ENCODE results near the gene MAU2.
A peak's percentile ranks its signal among the peaks of the same experiment; 100 is the strongest.

MAU2 gene

GRCh38 chr19:19305696-19306095 is 14.9 kb upstream of the MAU2 start:
- H3K4me3 ChIP-seq (replicated peaks; ENCODE audit: low read depth, low read length), result no peak overlapping the region
- TF ChIP-seq CTCF (IDR thresholded peaks at IDR 0.05; ENCODE audit: low read depth, low read length, missing control alignments), result no peak
- DNase-seq (ENCODE audit: extremely low read depth, low read depth), result no peak

- H3K4me3 ChIP-seq (replicated peaks; ENCODE audit: low read depth, low read length), result no peak overlapping the region
- TF ChIP-seq CTCF (IDR thresholded peaks at IDR 0.05; ENCODE audit: low read depth, low read length, missing control alignments), result no peak
Measured at GRCh38 chr19:19306191-19306590, 14.4 kb upstream of the MAU2 start.

GRCh38 chr19:19308373-19308772 is 12.3 kb upstream of the MAU2 start:
- no peak for TF ChIP-seq CTCF (IDR thresholded peaks at IDR 0.05; ENCODE audit: low read depth, low read length, missing control alignments)
- no peak for DNase-seq (ENCODE audit: extremely low read depth, low read depth)
- H3K4me3 ChIP-seq (replicated peaks; ENCODE audit: low read depth, low read length), result no peak overlapping the region

More at GRCh38 chr19:19306191-19306590, 14.4 kb upstream of the MAU2 start:
- no peak for DNase-seq (ENCODE audit: extremely low read depth, low read depth)

DNA sequence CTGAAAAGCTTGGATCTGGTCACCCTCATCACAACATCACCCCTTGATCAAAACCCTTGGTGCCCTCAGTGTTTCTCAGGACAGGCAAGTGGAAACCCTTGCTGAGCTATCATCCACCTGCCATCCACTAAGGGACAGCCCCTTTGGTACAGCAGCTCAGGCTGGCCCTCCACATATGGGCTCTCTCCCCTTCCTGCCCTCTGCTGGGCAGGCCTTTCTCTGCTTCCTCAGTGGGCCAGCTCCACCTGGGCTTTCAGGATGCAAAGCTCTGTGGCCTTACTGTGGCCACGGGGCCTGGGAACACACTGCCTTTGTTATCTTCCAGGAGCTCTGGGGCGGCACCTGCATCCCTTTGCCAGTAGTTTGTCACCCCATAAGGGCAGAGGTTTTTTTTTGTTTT is 5.2 kb upstream of the MAU2 start:
- DNase-seq (ENCODE audit: extremely low read depth, low read depth), result no peak
- peak; percentile 11 for TF ChIP-seq CTCF (IDR thresholded peaks at IDR 0.05; ENCODE audit: low read depth, low read length, missing control alignments)
- no peak overlapping the region for H3K4me3 ChIP-seq (replicated peaks; ENCODE audit: low read depth, low read length)

DNA sequence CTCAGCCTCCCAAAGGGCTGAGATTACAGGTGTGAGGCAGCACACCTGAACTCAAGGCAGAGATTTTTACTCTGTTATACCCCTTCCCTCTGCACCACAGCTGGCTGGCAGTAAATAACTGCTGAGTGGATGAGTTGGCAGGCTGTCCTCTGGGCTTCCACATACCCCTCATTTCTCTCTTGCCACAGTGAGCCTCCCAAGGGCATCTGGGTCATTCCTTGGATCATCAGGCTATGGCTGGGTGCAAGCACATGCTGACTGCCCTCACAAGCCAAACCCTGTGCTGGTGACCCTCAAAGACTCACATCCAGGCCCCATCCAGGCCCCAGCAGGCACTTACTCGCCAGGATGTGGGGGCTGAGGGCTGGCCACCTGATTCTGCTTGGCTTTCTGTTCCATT is 4.5 kb upstream of the MAU2 start:
- no peak for TF ChIP-seq CTCF (IDR thresholded peaks at IDR 0.05; ENCODE audit: low read depth, low read length, missing control alignments)
- no peak overlapping the region for H3K4me3 ChIP-seq (replicated peaks; ENCODE audit: low read depth, low read length)
- no peak for DNase-seq (ENCODE audit: extremely low read depth, low read depth)

DNA sequence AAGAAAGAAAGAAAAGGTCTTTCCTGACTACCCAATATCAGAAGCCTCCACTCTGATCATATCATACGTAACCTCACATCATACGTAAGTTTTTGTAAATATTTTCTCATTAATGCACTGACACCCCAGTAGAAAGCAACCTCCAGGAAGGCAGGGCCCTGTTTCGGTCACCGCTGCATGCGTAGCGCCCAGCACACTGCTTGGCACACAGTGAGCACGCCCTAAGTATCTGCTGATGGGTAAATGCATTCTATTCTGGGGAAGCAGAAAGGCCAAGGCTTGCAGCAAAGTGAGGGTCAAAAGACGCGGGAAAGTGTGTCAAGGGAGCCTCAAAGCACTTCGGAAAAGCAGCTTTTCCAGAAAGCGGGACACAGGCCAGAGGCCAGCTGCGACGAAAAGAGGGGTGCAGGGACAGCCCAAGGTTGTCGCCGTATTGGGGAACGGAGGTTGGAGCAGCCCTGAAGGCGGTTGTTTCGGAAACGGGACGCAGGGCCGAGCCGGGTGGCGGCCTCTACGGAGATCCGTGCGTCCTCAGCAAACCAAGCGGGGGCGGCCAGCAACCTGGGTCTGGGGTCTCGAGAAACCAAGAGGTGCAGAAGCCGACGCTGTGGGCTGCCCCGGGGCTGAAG is 783 bp upstream of the MAU2 start:
- peak overlapping the region; percentile 96 for H3K4me3 ChIP-seq (replicated peaks; ENCODE audit: low read depth, low read length)
- TF ChIP-seq CTCF (IDR thresholded peaks at IDR 0.05; ENCODE audit: low read depth, low read length, missing control alignments), result no peak
- no peak for DNase-seq (ENCODE audit: extremely low read depth, low read depth)

DNA sequence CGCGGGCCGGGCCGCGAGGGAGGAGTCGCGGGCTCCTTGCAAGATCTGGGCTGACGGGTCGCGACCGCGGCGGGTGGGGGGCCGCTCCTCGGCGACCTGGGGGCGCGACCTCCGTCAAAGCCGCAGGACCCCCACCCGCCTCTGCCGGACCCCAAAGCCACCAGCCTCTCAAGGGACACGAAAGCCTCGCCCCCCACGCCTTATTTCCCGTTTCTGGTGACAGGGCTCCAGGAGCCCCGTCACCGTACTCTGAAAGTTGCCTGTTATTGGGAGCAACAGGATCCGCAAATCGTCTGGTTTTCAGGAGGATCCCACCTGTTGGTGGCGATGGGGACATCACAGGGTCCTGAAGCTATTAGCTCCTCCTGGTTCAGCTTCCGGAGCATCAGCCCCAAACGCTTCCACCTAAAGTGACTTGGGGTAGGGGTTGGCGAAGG is 530 bp downstream of the MAU2 start:
- no peak for DNase-seq (ENCODE audit: extremely low read depth, low read depth)
- no peak for TF ChIP-seq CTCF (IDR thresholded peaks at IDR 0.05; ENCODE audit: low read depth, low read length, missing control alignments)
- H3K4me3 ChIP-seq (replicated peaks; ENCODE audit: low read depth, low read length), result peak overlapping the region; percentile 96

All from HFF-Myc (cell line).